Measurements from ENCODE around the gene PTGFR. TPM values are rescaled to one million over a fixed set of nuclear protein-coding genes. Genes with fewer than 3 reads are reported as not detected.

PTGFR gene
- total and polyA plus RNA-seq, 2 of the 13 experiments (the other 11 are each of a cell fraction or from before 2014, with no cell fraction given) = not detected

- 2% methylated on average over 2 of the region's 2 CpGs for WGBS (ENCODE audit: low lambda C conversion rate)
- BruUV-seq (replicated peaks) = no TSS peak
- Histone ChIP-seq H4K20me1 (ENCODE audit: insufficient read depth, low read length) (no peaks in the 10 kb centered on the region), H3K27ac (ENCODE audit: extremely low read length, insufficient read depth, low read length) (no peak overlapping the region), H3K9me3 (ENCODE audit: low read length) (no peaks in the 10 kb centered on the region), H3K9ac (ENCODE audit: insufficient read depth, low read depth, low read length) (no peak overlapping the region), H3K79me2 (ENCODE audit: insufficient read depth, low read length) (no peaks in the 10 kb centered on the region), H3K4me2 (ENCODE audit: low read depth, low read length) (no peak overlapping the region), H2AFZ (ENCODE audit: low read length) (no peak overlapping the region), H3K4me1 (ENCODE audit: insufficient read depth, low read length) (no peaks in the 10 kb centered on the region), H3K36me3 (replicated peaks in 1 of 2; ENCODE audit: control insufficient read depth in 1 of 2, insufficient read depth in 2 of 2, low read length in 2 of 2) (no peaks in the 10 kb centered on the region), H3K4me3 (replicated peaks in 1 of 3; ENCODE audit: insufficient read depth in 1 of 3, low read depth in 2 of 3, low read length in 3 of 3) (no peak overlapping the region), H3K27me3 (ENCODE audit: control insufficient read depth in 1 of 2, insufficient read depth in 2 of 2, low read length in 2 of 2) (no peaks in the 10 kb centered on the region)
- TF ChIP-seq ZNF512 (CRISPR knock-in tag; IDR thresholded peaks at IDR 0.05) (no peak), TAF1 (CRISPR knock-in tag; IDR thresholded peaks at IDR 0.05) (no peak), ZMYM3 (CRISPR knock-in tag; IDR thresholded peaks at IDR 0.05) (no peak), SP140L (CRISPR knock-in tag; IDR thresholded peaks at IDR 0.05; ENCODE audit: borderline replicate concordance) (no peak), ZFP82 (CRISPR knock-in tag; IDR thresholded peaks at IDR 0.05; ENCODE audit: borderline replicate concordance) (no peak), EP300 (IDR thresholded peaks at IDR 0.05; ENCODE audit: low read depth in 2 of 2, low read length in 2 of 2) (no peak), EP300 (CRISPR knock-in tag; IDR thresholded peaks at IDR 0.05; ENCODE audit: borderline replicate concordance) (no peak)
- no peak for FAIRE-seq
- no peak for ATAC-seq
- no peak for DNase-seq (ENCODE audit: low spot score)
- in situ Hi-C loops (cut with HindIII; ENCODE audit: extremely low pct_ligation_motif_present, low pct_unique_long_range_greater_than_20kb) (no loop called here), intact Hi-C loops (cut with micrococcal nuclease; ENCODE audit: unreplicated experiment) (no loop called here)
- CTCF ChIA-PET (ENCODE audit: low intra/inter-chr PET ratio, low total read pairs) = no interaction called here
- POLR2A ChIA-PET = no interaction called here
Measured at GRCh38 chr1:78540048-78540447, 49.3 kb downstream of the PTGFR start.

GRCh38 chr1:78541479-78541878, 50.7 kb downstream of the PTGFR start:
- Histone ChIP-seq H3K36me3 (replicated peaks in 1 of 2; ENCODE audit: control insufficient read depth in 1 of 2, insufficient read depth in 2 of 2, low read length in 2 of 2) (no peaks in the 10 kb centered on the region), H3K27ac (ENCODE audit: extremely low read length, insufficient read depth, low read length) (no peak overlapping the region), H2AFZ (ENCODE audit: low read length) (no peak overlapping the region), H3K79me2 (ENCODE audit: insufficient read depth, low read length) (no peaks in the 10 kb centered on the region), H3K9me3 (ENCODE audit: low read length) (no peaks in the 10 kb centered on the region), H3K4me3 (replicated peaks in 1 of 3; ENCODE audit: insufficient read depth in 1 of 3, low read depth in 2 of 3, low read length in 3 of 3) (no peak overlapping the region), H4K20me1 (ENCODE audit: insufficient read depth, low read length) (no peaks in the 10 kb centered on the region), H3K9ac (ENCODE audit: insufficient read depth, low read depth, low read length) (no peak overlapping the region), H3K4me2 (ENCODE audit: low read depth, low read length) (no peak overlapping the region), H3K27me3 (ENCODE audit: control insufficient read depth in 1 of 2, insufficient read depth in 2 of 2, low read length in 2 of 2) (no peaks in the 10 kb centered on the region), H3K4me1 (ENCODE audit: insufficient read depth, low read length) (no peaks in the 10 kb centered on the region)
- no TSS peak for BruUV-seq (replicated peaks)
- ChIA-PET CTCF (ENCODE audit: low intra/inter-chr PET ratio, low total read pairs) (no interaction called here), POLR2A (no interaction called here)
- intact Hi-C loops (cut with micrococcal nuclease; ENCODE audit: unreplicated experiment) = no loop called here
- DNase-seq (ENCODE audit: low spot score) = no peak
- in situ Hi-C loops (cut with HindIII; ENCODE audit: extremely low pct_ligation_motif_present, low pct_unique_long_range_greater_than_20kb) = no loop called here
- FAIRE-seq = no peak
- no peak for ATAC-seq
- TF ChIP-seq HDAC6 (IDR thresholded peaks at IDR 0.05; ENCODE audit: low read depth, low read length) (no peak), ZBTB20 (CRISPR knock-in tag; IDR thresholded peaks at IDR 0.05; ENCODE audit: borderline replicate concordance, low read depth) (no peak), ZNF264 (CRISPR knock-in tag; IDR thresholded peaks at IDR 0.05) (no peak)

Measured in HepG2 (cell line).